ENCODE results near the gene DGKI.

Gene DGKI

GRCh38 chr7:137684776-137685175 lies 162.0 kb downstream of the DGKI start:
- DNase-seq, result no peak

GRCh38 chr7:137684316-137684715 lies 162.5 kb downstream of the DGKI start:
- no peak for DNase-seq

- no peak for DNase-seq
These were observed 164.2 kb downstream of the DGKI start for GRCh38 chr7:137682596-137682995.

GRCh38 chr7:137681657-137682562 lies 164.9 kb downstream of the DGKI start:
- no peak for DNase-seq

- no peak for DNase-seq
These were observed 172.0 kb downstream of the DGKI start for GRCh38 chr7:137674551-137675409.

- no peak for DNase-seq
These were observed 172.7 kb downstream of the DGKI start for GRCh38 chr7:137674048-137674447.

- DNase-seq, result no peak
These were observed 174.9 kb downstream of the DGKI start for GRCh38 chr7:137671920-137672319.

GRCh38 chr7:137670222-137671064 lies 176.3 kb downstream of the DGKI start:
- no peak for DNase-seq

GRCh38 chr7:137669706-137670105 lies 177.1 kb downstream of the DGKI start:
- no peak for DNase-seq

GRCh38 chr7:137668404-137668803 lies 178.4 kb downstream of the DGKI start:
- no peak for DNase-seq

- DNase-seq, result peak in 1 of 2 experiments; percentile 41
These were observed 179.0 kb downstream of the DGKI start for GRCh38 chr7:137667633-137668387.

- DNase-seq, result no peak
These were observed 181.9 kb downstream of the DGKI start for GRCh38 chr7:137664846-137665245.

- DNase-seq, result no peak
These were observed 185.1 kb downstream of the DGKI start for GRCh38 chr7:137661634-137662033.

GRCh38 chr7:137658190-137658900 lies 188.4 kb downstream of the DGKI start:
- DNase-seq, result no peak

- DNase-seq, result no peak
These were observed 189.1 kb downstream of the DGKI start for GRCh38 chr7:137657476-137658189.

GRCh38 chr7:137656850-137657232 lies 189.9 kb downstream of the DGKI start:
- no peak for DNase-seq

GRCh38 chr7:137656227-137656849 lies 190.4 kb downstream of the DGKI start:
- DNase-seq, result peak; percentile 70 to 87

GRCh38 chr7:137655804-137656203 lies 191.0 kb downstream of the DGKI start:
- DNase-seq, result no peak

- DNase-seq, result no peak
These were observed 194.1 kb downstream of the DGKI start for GRCh38 chr7:137652721-137653120.

GRCh38 chr7:137647905-137648565 lies 198.7 kb downstream of the DGKI start:
- DNase-seq, result no peak
